ENCODE measurements around the gene USP34.
A peak's percentile ranks its signal among the peaks of the same experiment; 100 is the strongest.

USP34 gene

GRCh38 chr2:61161888-61162287 is 309.0 kb downstream of the USP34 start, which contains the start of gene C2orf74:
C2orf74 (plus strand) TSS chr2:61162188; CDS start chr2:61162515, 327 bp downstream.
- Histone ChIP-seq H3K4me2 (ENCODE audit: low read depth, low read length) (peak within 1 kb of the TSS; percentile 28), H3K27ac (ENCODE audit: low read length) (peak within 1 kb of the TSS; percentile 49; the same call in 1 of the 2 replicates), H3K9me3 (replicated peaks; ENCODE audit: insufficient read depth, low read length) (no peaks in the 10 kb centered on the region), H3K36me3 (replicated peaks; ENCODE audit: insufficient read depth, low read length) (no peaks in the 10 kb centered on the region), H4K20me1 (ENCODE audit: insufficient read depth, low read length) (no peaks in the 10 kb centered on the region), H3K4me3 (ENCODE audit: low read length) (no peak within 1 kb of the TSS), H3K4me1 (ENCODE audit: low read length) (peaks cover 26% of the 10 kb centered on the region), H2AFZ (ENCODE audit: low read length) (no peak within 1 kb of the TSS), H3K79me2 (ENCODE audit: low read length) (no peaks in the 10 kb centered on the region), H3F3A (ENCODE audit: insufficient read depth, low read length) (peaks cover 10% of the 10 kb centered on the region), H3K9ac (ENCODE audit: low read length) (no peak within 1 kb of the TSS), H3K9me2 (replicated peaks; ENCODE audit: insufficient read depth, low read length) (no peaks in the 10 kb centered on the region), H3K27me3 (replicated peaks; ENCODE audit: insufficient read depth, low read length) (no peaks in the 10 kb centered on the region)
- TF ChIP-seq EZH2phosphoT487 (IDR thresholded peaks at IDR 0.05; ENCODE audit: low read length) (no peak), EZH2 (optimal IDR thresholded peaks at IDR 0.05; ENCODE audit: low read depth, low read length) (no peak)
- TF ChIP-seq, protein P1, sequence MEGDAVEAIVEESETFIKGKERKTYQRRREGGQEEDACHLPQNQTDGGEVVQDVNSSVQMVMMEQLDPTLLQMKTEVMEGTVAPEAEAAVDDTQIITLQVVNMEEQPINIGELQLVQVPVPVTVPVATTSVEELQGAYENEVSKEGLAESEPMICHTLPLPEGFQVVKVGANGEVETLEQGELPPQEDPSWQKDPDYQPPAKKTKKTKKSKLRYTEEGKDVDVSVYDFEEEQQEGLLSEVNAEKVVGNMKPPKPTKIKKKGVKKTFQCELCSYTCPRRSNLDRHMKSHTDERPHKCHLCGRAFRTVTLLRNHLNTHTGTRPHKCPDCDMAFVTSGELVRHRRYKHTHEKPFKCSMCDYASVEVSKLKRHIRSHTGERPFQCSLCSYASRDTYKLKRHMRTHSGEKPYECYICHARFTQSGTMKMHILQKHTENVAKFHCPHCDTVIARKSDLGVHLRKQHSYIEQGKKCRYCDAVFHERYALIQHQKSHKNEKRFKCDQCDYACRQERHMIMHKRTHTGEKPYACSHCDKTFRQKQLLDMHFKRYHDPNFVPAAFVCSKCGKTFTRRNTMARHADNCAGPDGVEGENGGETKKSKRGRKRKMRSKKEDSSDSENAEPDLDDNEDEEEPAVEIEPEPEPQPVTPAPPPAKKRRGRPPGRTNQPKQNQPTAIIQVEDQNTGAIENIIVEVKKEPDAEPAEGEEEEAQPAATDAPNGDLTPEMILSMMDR (IDR thresholded peaks at IDR 0.05; ENCODE audit: low read length): no peak
- peak; percentile 4 for DNase-seq

DNA sequence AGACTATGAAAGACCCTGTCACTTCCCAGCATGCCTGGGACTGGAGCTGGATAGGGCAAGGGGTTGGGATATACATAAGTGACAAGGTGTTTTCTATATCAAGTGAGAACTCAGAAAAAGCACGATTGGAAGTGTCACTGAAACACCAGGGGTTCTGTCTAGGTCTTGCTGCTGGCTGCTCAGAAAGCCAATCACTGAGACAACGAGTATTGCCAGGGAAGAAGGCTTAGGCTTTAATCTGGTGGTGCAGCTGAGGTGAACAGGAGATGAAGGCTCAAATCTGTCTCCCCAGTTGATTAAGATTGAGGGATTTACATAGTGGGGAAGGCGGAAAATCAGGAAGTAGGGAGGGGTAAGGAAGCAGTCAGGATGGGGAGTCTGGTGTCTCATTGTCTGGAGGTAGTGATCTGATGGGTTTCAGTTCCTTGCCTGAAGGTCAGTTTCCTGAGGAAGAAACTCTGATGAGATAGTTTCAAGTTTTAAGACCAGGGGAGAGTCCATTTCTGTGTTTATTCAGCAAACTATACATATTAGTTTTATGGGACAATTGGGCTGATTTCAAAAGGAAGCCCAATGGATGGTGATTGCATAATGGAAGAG is 312.4 kb downstream of the USP34 start:
- H2AFZ ChIP-seq (ENCODE audit: low read length): no peak overlapping the region
- no peak overlapping the region for H3K4me3 ChIP-seq (ENCODE audit: low read length)
- H3K36me3 ChIP-seq (replicated peaks; ENCODE audit: insufficient read depth, low read length): no peaks in the 10 kb centered on the region
- no peaks in the 10 kb centered on the region for H3K79me2 ChIP-seq (ENCODE audit: low read length)
- H3K27me3 ChIP-seq (replicated peaks; ENCODE audit: insufficient read depth, low read length): no peaks in the 10 kb centered on the region
- H3K9me2 ChIP-seq (replicated peaks; ENCODE audit: insufficient read depth, low read length): no peaks in the 10 kb centered on the region
- TF ChIP-seq EZH2phosphoT487 (IDR thresholded peaks at IDR 0.05; ENCODE audit: low read length): no peak
- TF ChIP-seq EZH2 (optimal IDR thresholded peaks at IDR 0.05; ENCODE audit: low read depth, low read length): no peak
- TF ChIP-seq, protein P1 (IDR thresholded peaks at IDR 0.05; ENCODE audit: low read length): no peak
- no peaks in the 10 kb centered on the region for H4K20me1 ChIP-seq (ENCODE audit: insufficient read depth, low read length)
- H3K27ac ChIP-seq (ENCODE audit: low read length): no peak overlapping the region
- no peaks in the 10 kb centered on the region for H3K9me3 ChIP-seq (replicated peaks; ENCODE audit: insufficient read depth, low read length)
- no peak overlapping the region for H3K4me2 ChIP-seq (ENCODE audit: low read depth, low read length)
- peak; percentile 4 for DNase-seq
- H3K9ac ChIP-seq (ENCODE audit: low read length): no peak overlapping the region
- H3K4me1 ChIP-seq (ENCODE audit: low read length): peaks cover 26% of the 10 kb centered on the region
- H3F3A ChIP-seq (ENCODE audit: insufficient read depth, low read length): peaks cover 10% of the 10 kb centered on the region

DNA sequence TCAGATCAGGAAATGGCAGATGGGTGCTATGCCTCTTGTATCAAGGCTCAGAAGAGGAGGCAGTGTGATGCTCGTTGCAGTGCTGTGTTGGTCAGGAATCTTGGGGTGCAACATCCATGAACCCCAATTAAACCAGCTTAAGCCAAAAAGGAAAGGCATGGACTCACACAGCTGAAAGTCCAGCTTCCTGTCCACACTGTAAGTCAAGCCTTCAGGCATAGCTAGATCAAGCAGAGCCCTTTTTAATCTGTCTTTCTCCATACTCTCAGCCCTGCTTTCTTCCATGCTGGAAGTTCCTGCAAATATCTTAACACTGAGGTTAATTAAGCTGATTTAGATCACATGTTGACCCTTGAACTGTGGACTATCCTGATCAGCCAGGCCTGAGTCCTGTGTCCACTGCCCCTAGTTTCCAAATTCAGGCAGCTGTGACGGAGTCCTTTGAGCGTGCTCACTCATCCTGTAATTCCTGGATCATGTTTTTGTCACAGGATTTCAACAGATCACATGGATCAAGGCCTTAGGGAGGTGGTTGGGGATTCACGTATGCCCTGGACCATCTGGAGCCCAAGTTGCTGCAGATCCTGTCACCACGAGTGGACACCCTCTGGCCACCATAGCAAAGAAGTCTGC is 313.4 kb downstream of the USP34 start:
- Histone ChIP-seq H3K9me3 (replicated peaks; ENCODE audit: insufficient read depth, low read length) (no peaks in the 10 kb centered on the region), H3K4me2 (ENCODE audit: low read depth, low read length) (no peak overlapping the region), H2AFZ (ENCODE audit: low read length) (no peak overlapping the region), H3K9me2 (replicated peaks; ENCODE audit: insufficient read depth, low read length) (no peaks in the 10 kb centered on the region), H3K79me2 (ENCODE audit: low read length) (no peaks in the 10 kb centered on the region), H3K27ac (ENCODE audit: low read length) (no peak overlapping the region), H3K9ac (ENCODE audit: low read length) (no peak overlapping the region), H3K36me3 (replicated peaks; ENCODE audit: insufficient read depth, low read length) (no peaks in the 10 kb centered on the region), H4K20me1 (ENCODE audit: insufficient read depth, low read length) (no peaks in the 10 kb centered on the region), H3F3A (ENCODE audit: insufficient read depth, low read length) (peaks cover 6% of the 10 kb centered on the region), H3K4me1 (ENCODE audit: low read length) (peaks cover 19% of the 10 kb centered on the region), H3K27me3 (replicated peaks; ENCODE audit: insufficient read depth, low read length) (no peaks in the 10 kb centered on the region), H3K4me3 (ENCODE audit: low read length) (no peak overlapping the region)
- no peak for DNase-seq
- TF ChIP-seq, protein P1 (IDR thresholded peaks at IDR 0.05; ENCODE audit: low read length): no peak
- TF ChIP-seq EZH2phosphoT487 (IDR thresholded peaks at IDR 0.05; ENCODE audit: low read length): no peak
- TF ChIP-seq EZH2 (optimal IDR thresholded peaks at IDR 0.05; ENCODE audit: low read depth, low read length): no peak

Data from MM.1S (cell line).